Activated CD4-positive, alpha-beta memory T cell treated with anti-CD3 and anti-CD28 coated beads, Interleukin-2, amount 10 ng/mL, durations not matched to agents 7 days and 5 days (primary cell): ENCODE data around the gene ZNF844. TPM values are rescaled to one million over a fixed set of nuclear protein-coding genes. Genes with fewer than 3 reads are reported as not detected.
"Not testable (repeated sequence)": the region's sequence is repeated elsewhere in the genome, so short reads cannot be mapped to it uniquely, and the experiment has no call there.

Experiments
- CTCF ChIA-PET: fragments of 350-600 bp; sonication (Branson Sonifier 250); formaldehyde crosslinking; loops from one replicate; lab custom pipeline; 2021; ENCODE audit warnings: antibody characterized with exemption, inconsistent platforms; lab: Charles Lee
- POLR2A ChIA-PET: fragments of 350-600 bp; sonication (Branson Sonifier 250); formaldehyde crosslinking; loops from one replicate; lab custom pipeline; 2021; ENCODE audit warnings: antibody characterized with exemption; lab: Charles Lee
- DNase-seq: peaks from one replicate; pipeline ENCODE4 v3.0.0-alpha.2; 2020
- H3K27ac Mint-ChIP-seq: one replicate; pipeline ENCODE4 v1.8.0; 2021; ENCODE audit warnings: mild to moderate bottlenecking, mixed read lengths
- H3K27me3 Mint-ChIP-seq: one replicate; pipeline ENCODE4 v1.8.0; 2021; ENCODE audit warnings: mixed read lengths
- H3K36me3 Mint-ChIP-seq: one replicate; pipeline ENCODE4 v1.8.0; 2021; ENCODE audit warnings: low read depth, mixed read lengths
- H3K4me1 Mint-ChIP-seq: one replicate; pipeline ENCODE4 v1.8.0; 2021; ENCODE audit warnings: mixed read lengths
- H3K4me3 Mint-ChIP-seq: one replicate; pipeline ENCODE4 v1.8.0; 2021; ENCODE audit warnings: mild to moderate bottlenecking, mixed read lengths
- H3K9me3 Mint-ChIP-seq: one replicate; pipeline ENCODE4 v1.8.0; 2021; ENCODE audit warnings: mixed read lengths
- total RNA-seq, 2 experiments: library from RNA; stranded (reverse); gene quantifications; one replicate each; pipeline ENCODE4 v1.2.3, GENCODE V29; 2021

The ZNF844 gene
- total RNA-seq, 2 experiments from 2014 or later = 1.4 to 1.6 TPM

DNA sequence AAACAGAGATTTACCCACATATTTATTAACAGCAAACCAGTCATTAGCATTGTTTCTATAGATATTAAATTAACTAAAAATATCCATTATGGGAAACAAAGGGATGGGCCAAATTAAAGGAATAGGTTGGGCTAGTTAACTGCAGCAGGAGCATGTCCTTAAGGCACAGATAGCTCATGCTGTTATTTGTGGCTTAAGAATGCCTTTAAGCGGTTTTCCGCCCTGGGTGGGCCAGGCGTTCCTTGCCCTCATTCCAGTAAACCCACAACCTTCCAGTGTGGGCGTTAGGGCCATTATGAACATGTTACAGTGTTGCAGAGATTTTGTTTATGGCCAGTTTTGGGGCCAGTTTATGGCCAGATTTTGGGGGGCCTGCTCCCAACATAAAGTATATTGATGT is 39.4 kb downstream of the ZNF844 start:
- peaks cover 43% of the 10 kb centered on the region for H3K9me3 Mint-ChIP-seq
- H3K36me3 Mint-ChIP-seq, POLR2A ChIA-PET, CTCF ChIA-PET, H3K27me3 Mint-ChIP-seq, DNase-seq, H3K4me1 Mint-ChIP-seq, H3K4me3 Mint-ChIP-seq, H3K27ac Mint-ChIP-seq: not testable (repeated sequence)

DNA sequence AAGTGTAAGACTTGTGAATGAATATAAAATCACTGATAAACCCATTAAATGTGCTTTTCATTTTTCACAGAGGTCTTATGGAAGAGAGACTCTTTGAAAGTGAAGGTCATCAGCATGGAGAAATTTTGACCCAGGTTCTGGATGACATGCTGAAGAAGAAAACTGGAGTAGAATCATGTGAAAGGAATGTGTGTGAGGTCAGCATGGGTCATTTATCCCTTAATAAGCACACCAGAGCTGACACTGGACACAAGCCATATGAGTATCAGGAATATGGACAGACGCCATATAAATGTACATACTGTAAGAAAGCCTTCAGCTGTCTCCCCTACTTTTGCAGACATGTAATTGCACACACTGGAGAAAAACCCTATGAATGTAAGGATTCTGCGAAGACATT is 46.6 kb downstream of the ZNF844 start:
- DNase-seq = no peak
- H3K4me1 Mint-ChIP-seq = no peaks in the 10 kb centered on the region
- H3K36me3 Mint-ChIP-seq = peaks cover 38% of the 10 kb centered on the region
- ChIA-PET CTCF (no interaction called here), POLR2A (no interaction called here)
- no peak overlapping the region for H3K27ac Mint-ChIP-seq
- H3K9me3 Mint-ChIP-seq = peaks cover 44% of the 10 kb centered on the region
- no peaks in the 10 kb centered on the region for H3K27me3 Mint-ChIP-seq
- H3K4me3 Mint-ChIP-seq = no peak overlapping the region

DNA sequence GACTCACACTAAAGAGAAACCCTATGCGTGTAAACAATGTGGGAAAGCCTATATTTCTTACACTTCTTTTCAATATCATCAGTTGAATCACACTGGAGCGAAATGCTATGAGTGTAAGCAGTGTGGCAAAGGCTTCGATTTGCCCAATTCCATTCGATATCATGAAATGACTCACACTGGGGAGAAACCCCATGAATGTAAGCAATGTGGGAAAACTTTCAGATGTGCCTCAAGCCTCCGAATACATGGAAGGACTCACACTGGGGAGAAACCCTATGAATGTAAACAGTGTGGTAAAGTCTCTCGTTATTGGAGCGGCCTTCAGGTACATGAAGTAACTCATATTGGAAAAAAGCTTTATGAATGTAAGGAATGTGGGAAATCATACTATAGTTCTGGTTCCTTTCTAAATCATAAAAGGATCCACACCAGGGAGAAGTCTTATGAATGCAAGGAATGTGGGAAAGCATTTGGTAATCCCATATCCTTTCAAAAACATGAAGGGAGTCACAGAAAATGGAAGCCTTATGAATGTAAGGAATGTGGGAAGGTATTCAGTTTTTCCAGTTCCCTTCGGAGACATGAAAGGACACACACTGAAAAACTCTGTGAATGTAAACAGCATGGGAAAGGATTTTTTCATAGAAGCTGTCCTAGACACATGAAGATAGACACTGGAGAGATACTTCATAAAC is 47.6 kb downstream of the ZNF844 start:
- POLR2A ChIA-PET = no interaction called here
- Mint-ChIP-seq H3K4me3 (no peak overlapping the region), H3K27ac (no peak overlapping the region), H3K36me3 (peaks cover 38% of the 10 kb centered on the region), H3K9me3 (peaks cover 49% of the 10 kb centered on the region), H3K4me1 (no peaks in the 10 kb centered on the region), H3K27me3 (no peaks in the 10 kb centered on the region)
- CTCF ChIA-PET = no interaction called here
- DNase-seq = no peak

DNA sequence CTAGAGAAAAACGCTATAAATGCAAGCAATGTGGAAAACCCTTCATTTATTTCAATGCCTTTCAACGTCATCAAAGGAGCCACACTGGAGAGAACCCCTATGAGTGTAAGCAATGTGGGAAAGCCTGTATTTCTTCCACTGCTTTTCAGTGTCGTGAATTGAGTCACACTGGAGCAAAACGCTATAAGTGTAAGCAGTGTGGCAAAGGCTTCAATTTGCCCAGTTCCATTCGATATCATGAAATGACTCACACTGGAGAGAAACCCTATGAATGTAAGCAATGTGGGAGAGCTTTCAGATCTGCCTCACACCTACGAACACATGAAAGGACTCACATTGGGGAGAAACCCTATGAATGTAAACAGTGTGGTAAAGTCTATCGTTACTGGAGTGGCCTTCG is 48.2 kb downstream of the ZNF844 start:
- no peak for DNase-seq
- CTCF ChIA-PET = no interaction called here
- Mint-ChIP-seq H3K4me3 (no peak overlapping the region), H3K27me3 (no peaks in the 10 kb centered on the region), H3K27ac (no peak overlapping the region), H3K4me1 (no peaks in the 10 kb centered on the region), H3K36me3 (peaks cover 38% of the 10 kb centered on the region), H3K9me3 (peaks cover 49% of the 10 kb centered on the region)
- POLR2A ChIA-PET = no interaction called here

DNA sequence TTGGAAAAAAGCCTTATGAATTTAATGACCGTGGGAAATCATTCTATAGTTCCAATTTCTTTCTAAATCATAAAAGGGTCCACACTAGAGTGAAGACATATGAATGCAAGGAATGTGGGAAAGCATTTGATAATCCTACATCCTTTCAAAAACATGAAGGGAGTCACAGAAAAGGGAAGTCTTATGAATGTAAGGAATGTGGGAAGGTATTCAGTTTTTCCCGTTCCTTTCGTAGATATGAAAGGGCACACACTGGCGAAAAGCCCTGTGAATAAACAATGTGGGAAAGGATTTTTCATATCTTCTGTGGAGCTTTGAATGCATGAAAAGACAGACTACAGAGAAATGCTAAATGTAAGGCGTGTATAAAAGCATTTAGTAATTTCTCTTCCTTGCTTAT is 48.6 kb downstream of the ZNF844 start:
- no peak overlapping the region for H3K27ac Mint-ChIP-seq
- POLR2A ChIA-PET = no interaction called here

DNA sequence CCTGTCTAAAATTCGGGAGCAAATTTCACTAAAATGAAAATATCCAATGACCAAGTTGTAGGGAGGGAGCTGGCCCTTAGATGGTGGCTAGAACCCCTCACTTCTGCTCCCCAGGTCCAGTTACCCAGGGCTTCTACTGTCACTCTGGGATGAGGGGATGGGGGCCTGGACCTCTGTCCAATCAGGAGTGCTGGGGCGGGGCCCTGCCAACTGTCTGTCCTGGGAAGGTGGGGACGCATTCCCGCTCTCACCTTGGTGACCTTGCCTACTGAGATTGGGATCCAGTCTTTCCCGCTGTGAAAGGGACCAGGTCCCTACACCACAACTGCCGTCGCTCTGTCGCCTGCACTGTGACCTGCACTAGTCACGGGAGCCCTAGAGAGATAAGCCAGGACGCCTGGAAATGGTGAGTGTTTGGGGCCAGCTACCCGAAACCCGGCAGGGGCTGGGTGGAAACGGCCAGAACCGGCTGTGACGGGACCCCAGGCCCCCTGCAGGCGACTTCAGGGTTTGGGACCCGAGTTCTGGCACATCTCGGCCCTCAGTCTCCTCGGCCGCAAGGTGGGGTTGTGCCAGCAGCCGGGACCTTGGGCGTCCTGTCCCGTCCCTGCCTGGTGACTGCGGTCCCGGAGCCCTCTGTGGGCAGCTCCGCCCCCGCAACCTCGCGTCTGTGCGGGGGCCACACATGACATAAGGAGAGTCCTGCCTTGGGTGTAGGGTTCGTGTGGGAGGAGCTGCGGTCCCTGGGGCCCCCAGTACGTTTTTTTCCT is 52.9 kb downstream of the ZNF844 start:
- Mint-ChIP-seq H3K4me3 (no peak overlapping the region), H3K4me1 (no peaks in the 10 kb centered on the region), H3K27me3 (no peaks in the 10 kb centered on the region), H3K27ac (no peak overlapping the region), H3K9me3 (peaks cover 31% of the 10 kb centered on the region), H3K36me3 (peaks cover 13% of the 10 kb centered on the region)
- POLR2A ChIA-PET = no interaction called here
- CTCF ChIA-PET = no interaction called here
- DNase-seq = no peak

More for the DNA sequence above, 48.6 kb downstream of the ZNF844 start:
- no peak for DNase-seq
- H3K4me1 Mint-ChIP-seq = no peaks in the 10 kb centered on the region
- no peak overlapping the region for H3K4me3 Mint-ChIP-seq
- peaks cover 38% of the 10 kb centered on the region for H3K36me3 Mint-ChIP-seq
- CTCF ChIA-PET = no interaction called here
- H3K27me3 Mint-ChIP-seq = no peaks in the 10 kb centered on the region
- H3K9me3 Mint-ChIP-seq = peaks cover 49% of the 10 kb centered on the region

DNA sequence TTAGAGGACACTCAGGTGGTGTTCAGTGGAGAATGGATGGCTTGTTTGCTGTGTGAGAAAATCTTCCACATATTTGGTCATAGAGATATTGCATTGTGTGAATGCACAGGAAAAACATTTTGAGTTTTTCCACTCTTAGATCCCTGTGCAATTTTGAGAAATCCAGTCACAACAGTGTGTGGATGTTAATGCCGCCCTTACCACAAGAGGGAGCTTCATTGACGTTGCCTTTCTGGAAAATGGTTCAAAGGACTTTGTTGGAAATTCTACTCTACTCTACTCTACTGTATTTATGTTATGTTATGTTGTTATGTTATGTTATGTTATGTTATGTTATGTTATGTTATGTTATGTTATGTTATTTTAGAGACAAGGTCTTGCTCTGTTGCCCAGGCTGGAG is 62.2 kb downstream of the ZNF844 start:
- no peak for DNase-seq
- H3K9me3 Mint-ChIP-seq = peaks cover 37% of the 10 kb centered on the region
- POLR2A ChIA-PET = no interaction called here
- H3K4me1 Mint-ChIP-seq = no peaks in the 10 kb centered on the region
- H3K27ac Mint-ChIP-seq = no peak overlapping the region
- no peaks in the 10 kb centered on the region for H3K27me3 Mint-ChIP-seq
- CTCF ChIA-PET = interaction anchor here (1.3 to 1.7 kb wide), 2 partner anchors 9 to 14 kb away, joined by 4 to 7 read pairs; partner anchors contain the start of gene ZNF20
- H3K4me3 Mint-ChIP-seq = no peak overlapping the region
- peaks cover 11% of the 10 kb centered on the region for H3K36me3 Mint-ChIP-seq

Other genes with a start within 250 kb of the ZNF844 start
- 1 to 10 TPM; 3.0 to 3.3 TPM for gene ZNF439, start 216.0 kb upstream of the ZNF844 start, total RNA-seq
- 1 to 10 TPM; 2.3 to 2.7 TPM for gene ZNF69, start 176.9 kb upstream of the ZNF844 start, total RNA-seq
- gene ZNF700, start 139.6 kb upstream of the ZNF844 start, total RNA-seq = 10 to 100 TPM; 19.1 to 20.4 TPM
- gene ZNF763, start 99.7 kb upstream of the ZNF844 start, total RNA-seq = 1 to 10 TPM; 1.4 to 2.2 TPM
- under 1 TPM in 1 of 2 experiments, not detected in 1; 0.25 TPM for gene ZNF433, start 29.1 kb upstream of the ZNF844 start, total RNA-seq
- gene ZNF878, start 11.8 kb upstream of the ZNF844 start, total RNA-seq = under 1 TPM; 0.15 to 0.28 TPM
- 1 to 10 TPM; 5.3 to 5.8 TPM for gene ZNF20, start 75.6 kb downstream of the ZNF844 start, total RNA-seq
- 1 to 10 TPM; 2.7 to 3.8 TPM for gene ZNF625, start 92.0 kb downstream of the ZNF844 start, total RNA-seq
- 10 to 100 TPM; 11.0 TPM for gene ZNF136, start 98.4 kb downstream of the ZNF844 start, total RNA-seq
- gene ZNF44, start 230.2 kb downstream of the ZNF844 start, total RNA-seq = 10 to 100 TPM; 14.9 to 16.2 TPM